ENCODE measurements around the gene NME3.

Gene NME3

DNA sequence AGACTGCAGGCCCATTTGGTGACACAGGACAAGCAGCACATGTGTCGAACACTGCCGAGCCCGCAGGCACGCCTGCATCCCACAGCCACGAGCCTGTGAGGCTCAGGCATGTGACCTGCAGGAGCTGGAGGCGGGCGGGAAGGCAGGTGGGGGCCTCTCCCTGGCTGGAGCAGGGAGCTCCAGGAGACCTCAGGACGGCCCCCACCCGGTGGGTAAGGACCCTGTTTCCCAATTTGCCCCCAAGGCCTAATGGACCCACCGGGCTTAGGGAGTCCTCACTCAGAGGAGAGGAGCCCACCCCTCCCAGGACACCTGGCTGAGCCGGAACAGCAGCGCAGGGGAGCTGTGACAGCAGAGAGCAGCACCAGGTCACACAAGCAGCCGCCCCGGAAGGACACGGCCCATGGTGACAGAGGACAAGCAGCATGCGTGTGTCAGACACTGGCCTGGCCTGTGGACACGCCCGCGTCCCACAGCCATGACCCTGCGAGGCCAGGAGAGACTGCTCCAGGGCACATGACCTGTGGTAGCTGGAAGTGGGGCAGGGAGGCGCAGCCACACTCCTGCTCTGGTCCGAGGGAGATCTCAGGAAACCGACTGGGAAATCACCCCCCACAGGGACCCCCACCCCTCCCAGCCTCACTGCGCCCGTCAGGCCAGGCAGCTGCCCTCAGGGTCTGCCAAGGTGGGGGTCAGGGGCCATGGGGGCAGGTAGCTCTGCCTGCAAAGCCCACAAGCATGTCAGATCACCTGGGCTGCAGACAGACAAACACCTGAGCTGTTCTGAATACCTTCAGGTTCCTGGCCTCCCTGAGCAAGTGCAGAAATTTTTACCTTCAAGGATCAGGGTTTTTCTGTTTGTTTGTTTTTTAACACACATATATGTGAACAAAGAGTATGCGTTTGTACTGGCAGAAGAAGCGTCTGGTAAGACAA is 8.7 kb upstream of the NME3 start:
- no peak for DNase-seq

DNA sequence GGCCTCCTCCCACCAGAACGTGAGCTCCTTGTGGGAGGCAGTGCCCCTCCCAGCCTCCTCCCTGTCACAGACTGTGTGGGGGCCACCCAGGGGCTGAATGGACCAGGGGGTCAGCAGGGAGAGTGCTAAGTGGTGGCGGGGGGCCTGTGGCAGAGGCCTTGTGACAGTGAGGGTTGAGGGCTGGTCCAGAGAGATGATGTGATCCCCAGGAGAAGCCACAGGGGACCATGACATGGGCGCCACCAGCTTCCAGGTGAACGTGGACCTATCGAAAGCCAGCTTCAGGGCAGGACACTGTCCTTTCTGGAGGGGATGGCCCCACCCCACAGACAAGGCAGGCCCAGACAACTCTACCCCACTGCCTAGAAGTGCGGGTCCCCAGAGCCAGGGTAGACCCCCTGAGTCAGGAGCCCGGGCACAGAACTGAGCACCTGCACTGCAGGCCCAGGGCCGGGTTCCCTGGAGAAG is 7.9 kb upstream of the NME3 start:
- DNase-seq, result no peak

DNA sequence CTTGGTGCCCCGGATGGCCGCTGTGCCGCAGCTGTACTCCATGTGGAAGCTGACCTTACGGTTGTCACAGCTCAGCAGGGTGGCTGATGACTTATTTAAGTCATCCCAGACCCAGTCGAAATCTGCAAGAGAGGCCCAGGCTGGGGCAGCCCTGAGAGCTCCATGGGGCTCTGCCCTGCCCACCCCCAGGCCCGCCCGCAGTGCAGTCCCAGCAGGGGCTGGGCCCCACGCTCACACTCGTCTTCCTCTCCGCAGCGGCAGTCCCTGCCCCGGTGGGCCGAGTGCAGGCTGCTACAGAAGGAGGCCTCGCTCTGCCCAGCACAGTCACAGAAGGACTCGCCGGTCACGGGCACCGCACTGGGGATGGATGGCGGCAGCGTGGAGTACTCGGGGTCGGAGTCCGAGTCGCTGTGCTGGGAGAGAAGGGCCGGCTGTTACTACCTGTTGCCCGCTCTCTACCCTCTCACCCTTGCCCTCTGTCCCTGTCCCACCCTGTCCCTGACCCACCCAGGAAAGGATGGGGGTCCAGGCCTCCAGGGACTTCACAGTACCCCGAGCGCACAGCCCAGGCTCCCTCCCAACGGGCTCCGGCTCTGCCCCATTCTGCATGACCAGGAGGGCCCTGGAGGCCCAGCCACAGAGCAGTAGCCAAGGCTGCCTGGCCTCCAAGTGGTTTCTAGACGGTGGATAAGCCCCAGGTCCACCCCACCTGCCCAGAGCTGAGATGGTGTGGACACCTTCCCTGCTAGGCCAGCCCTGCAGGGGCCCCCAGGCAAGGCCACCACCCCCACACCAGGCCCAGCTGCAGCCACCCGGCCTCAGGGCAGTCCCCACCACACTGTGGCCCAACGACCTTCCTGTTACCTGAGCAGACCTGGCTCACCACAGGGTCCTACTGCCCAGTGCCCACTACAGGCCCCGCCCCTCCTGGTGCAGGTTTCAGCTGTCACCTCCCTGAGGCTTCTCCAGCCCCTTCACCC is 7.1 kb upstream of the NME3 start:
- no peak for DNase-seq

DNA sequence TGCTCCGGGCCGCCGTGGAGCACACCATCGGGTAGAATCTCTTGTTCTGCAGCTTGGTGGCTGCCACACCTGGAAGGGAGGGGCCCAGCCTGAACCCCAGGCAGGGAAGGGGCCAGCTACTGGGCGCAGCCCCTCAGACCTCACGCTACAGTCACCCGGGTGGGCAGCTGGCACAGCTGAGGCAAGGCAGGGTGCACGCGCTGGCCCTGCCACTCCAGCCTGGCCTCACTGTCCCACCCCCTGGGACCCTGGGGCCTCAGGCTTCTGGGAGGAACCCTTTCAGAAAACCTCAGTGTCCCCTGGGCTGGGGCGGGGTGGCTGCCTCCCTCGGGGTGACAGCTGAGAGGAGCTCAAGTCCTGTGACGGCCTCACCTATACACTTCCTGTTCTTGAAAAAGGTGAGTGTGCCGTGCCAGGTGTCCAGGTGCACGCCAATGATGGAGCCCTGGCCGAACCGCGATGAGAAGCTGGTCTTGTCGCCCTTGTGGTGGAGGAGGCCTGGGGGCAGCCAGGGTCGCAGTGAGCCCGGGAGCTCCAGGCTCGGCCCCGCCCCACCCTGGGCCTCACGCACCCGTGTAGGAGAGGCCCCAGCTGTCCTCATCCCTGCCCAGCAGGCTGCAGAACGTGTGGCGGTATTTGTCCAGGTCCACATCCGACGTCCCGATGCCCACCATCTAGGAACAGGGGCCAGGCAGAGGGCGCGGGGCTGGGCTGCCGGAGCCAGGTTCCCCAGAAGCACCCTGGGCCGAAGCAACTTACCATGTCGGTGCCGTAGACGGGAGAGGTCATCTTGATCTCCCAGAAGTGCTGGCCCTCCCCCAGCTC is 6.2 kb upstream of the NME3 start:
- no peak for DNase-seq

DNA sequence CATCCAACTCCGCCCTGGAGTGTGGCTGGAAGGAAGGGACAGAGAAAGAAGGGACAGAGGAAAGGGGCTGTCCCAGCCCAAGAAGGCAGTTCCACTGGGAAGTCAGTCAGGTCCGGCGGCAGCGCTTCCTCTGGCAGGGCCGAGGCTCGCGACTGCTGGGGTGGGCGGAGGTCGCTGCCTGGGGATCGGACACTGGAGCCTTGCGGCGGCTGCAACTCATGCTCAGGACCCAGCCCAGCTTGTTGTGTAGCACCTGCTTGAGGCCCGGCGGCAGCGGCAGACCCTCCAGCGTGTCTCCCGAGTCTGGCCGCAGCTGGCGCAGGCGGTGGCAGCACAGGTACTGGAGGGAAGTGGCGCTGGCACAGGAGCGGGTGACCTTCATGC is 5.6 kb upstream of the NME3 start:
- no peak for DNase-seq

DNA sequence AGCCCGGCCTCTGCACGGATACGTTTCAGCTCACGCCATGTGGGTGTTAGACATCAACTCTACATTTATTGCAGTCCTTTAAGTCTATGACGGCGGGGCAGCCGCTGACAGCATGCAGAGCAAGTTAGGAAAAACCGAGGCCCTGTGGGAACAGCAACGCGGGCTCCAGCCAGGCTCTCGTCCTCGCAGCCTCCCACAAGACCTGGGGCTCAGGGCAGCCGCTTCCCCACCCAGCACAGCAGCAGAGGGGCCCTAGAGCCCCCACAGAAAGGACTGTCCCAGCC is 5.3 kb upstream of the NME3 start:
- DNase-seq, result no peak

DNA sequence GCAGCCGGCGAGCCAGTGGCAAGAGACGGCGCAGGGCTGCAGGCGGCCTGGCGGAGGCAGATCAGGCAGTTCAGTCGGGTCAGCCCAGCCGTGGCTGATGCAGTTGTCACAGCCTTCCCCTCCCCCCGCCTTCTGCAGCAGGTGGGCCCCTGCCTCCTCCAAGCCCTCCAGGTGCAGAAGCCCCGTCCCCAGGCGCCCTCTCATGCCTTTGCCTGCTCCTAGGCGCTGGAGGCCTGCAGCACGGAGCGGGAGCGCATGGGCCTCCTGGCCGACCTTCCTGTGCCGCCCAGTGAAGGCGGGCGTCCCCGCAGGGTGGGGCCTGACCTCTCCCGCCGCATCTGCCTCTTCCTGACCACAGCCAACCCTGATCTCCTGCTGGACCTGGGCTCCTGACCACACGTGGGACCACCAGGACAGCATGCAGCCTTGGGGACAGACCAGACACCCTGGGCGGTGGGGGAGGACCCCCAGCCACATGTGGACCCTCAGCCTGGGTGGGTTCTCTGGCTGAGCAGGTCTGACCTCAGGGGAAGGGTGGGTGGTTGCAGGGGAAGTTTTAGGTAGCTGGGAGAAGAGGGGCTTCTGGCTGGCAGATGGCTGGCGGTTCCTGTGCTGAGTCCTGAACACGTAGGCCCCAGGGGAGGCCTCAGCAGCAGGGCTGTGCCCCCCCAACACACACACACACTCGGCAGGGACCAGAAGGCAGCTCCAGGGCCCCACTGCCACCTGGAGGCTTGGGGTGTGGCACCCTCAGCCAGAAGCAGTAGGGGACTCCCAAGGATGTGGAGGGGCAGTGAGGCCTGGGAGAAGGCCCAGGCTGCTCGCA is 4.7 kb upstream of the NME3 start:
- no peak for DNase-seq

DNA sequence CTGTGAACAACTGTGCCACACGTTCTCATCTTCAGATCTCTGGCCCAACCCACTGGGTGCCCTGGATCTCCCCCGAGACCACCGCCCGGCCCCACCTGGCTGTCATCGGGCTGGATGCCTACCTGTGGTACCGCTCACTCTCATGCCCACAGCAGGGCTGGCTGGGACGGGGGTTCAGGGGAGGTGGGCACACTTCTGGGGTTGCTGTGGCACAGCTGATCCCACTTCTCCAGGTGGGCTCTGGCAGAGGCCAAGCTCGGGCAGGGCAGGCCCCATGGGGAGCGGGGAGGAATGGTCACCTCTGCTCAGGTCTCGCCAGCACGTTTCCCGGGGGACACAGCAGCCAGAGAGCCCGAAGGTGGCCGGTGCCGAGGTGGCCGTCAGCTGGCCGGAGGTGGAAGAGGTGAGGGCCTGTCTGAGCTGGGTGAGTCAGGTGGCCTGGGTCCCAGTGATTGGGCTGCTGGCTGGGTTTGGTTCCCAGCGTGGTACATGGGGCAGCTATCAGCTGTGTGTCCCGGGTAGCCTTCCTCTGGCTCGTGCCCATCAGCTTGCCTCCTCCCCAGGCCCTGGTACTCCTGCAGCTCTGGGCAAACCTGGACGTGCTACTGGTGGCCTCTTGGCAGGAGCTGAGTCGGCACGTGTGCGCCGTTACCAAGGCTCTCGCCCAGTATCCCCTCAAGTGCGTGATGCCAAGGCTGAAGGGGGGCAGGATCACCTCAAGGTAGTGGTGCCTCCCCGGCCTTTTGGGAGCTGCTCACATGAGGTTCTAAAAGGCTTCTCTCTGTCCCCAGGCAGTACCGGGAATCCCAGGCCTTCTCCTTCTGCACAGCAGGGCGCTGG is 3.9 kb upstream of the NME3 start:
- DNase-seq, result no peak

DNA sequence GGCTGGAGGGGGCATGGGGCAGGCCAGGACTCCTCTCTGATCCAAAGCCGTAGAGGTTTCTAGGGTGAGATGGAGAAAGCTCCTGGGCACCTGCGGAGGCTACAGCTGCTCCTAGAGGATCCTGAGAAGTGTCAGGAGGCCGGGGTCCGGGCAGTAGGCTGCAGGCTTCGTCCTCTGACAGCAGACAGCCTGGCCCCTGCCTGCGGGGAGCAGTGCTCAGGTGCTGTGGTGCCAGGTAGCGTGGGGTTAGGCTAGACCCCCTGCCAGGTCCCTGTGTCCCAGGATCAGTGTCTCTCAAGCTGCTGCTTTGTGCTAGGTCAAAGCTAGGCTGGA is 3.1 kb upstream of the NME3 start:
- no peak for DNase-seq

DNA sequence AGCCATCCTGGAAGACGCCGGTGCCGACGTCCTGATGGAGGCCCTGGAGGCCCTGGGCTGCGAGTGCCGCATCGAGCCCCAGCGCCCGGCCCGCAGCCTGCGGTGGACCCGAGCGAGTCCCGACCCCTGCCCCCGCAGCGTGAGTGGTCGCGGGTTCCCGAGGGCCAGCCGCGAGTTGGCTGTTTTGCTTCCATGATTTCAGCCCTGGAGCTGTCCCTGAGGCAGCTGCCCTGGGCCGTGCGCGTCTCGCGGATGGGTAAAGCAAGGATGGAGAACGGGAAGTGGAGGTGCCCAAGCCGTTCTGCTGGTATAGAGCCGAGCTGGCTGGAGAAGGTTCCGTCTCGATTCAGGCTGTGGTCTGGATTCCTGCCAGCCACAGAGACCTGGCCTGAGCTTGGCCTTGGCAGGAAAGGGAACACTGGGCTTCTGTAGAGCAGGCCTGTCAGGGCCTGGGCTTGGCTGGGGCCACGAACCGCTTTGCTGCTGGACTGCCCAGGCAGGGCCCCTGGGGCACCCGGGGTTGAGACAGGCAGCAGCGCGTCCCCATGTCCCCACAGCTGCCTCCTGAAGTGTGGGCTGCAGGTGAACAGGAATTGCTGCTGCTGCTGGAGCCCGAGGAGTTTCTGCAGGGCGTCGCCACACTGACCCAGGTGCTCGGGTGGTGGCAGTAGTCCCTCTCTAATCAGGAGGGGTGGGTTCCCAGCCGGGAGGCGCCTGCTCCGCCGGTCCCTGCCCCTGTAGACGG is 2.5 kb upstream of the NME3 start:
- DNase-seq, result peak in 1 of 2 donors; percentile 60

DNA sequence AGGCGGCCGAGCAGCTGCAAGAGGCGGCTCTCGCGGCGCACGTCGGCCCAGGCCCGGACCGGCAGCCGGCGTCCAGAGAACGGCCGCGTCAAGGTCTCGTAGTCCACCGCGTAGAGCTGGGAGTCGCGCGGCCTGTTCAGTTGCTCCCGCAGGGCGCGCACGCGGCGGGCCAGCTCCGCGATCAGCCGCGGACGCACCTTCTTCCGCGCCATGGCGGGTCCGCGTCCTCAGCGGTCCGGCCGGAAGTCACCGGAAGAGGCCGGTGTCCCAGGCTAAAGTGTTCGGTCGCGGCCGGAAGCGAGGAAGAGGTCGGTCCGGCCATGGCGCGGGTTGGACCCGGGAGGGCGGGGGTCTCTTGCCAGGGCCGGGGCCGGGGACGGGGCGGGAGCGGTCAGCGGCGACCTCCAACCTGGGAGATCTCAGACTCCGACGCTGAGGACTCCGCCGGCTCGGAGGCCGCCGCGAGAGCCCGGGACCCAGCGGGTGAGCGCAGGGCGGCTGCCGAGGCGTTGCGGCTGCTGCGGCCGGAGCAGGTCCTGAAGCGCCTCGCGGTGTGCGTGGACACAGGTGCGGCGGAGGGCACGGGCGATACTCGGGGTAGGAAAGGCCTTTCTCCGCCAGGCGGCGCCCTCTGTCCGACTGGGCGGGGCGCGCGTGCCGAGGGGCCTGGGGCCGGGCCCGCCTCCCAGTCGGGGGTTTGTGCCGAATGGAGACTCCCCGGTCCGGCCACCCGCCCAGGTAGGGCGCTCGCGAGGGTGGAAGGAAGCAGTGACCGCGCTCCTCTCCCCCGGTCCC is 1.8 kb upstream of the NME3 start, which contains the start of gene MRPS34:
MRPS34 (minus strand) TSS at position 227 of the 795 bp plus-strand sequence; CDS start at position 212, 15 bp downstream.
- peak; percentile 44 to 57 for DNase-seq

DNA sequence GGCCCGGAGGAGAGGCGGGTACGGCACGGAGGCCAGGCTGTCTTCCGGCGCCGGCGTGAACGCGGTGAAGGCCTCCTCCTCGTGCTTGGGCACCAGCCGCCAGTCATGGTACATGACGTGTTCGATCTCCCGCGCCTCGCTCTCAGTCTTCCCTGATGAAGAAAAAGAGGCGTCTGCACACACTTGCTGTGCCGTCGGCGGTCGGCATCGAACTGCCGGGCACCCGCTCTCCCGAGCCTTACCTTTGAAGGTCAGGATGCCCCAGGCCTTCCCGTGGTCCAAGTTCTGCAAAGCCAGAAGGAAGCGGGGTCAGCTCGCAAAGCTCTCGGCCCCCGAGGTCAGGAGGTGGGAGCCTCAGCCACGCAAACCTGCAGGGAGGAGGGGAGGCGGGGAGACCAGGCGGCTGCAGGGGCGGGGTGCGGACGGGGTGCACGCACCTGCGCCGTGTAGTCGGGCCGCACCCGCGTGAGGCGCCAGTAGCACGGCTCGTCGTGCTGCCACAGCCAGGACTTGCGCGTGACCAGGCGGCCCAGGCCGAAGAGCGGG is 1.1 kb upstream of the NME3 start, which contains the start of gene EME2:
EME2 (plus strand) TSS at position 449 of the 546 bp plus-strand sequence. CDS start 418 bp downstream, outside the sequence.
- DNase-seq, result no peak

DNA sequence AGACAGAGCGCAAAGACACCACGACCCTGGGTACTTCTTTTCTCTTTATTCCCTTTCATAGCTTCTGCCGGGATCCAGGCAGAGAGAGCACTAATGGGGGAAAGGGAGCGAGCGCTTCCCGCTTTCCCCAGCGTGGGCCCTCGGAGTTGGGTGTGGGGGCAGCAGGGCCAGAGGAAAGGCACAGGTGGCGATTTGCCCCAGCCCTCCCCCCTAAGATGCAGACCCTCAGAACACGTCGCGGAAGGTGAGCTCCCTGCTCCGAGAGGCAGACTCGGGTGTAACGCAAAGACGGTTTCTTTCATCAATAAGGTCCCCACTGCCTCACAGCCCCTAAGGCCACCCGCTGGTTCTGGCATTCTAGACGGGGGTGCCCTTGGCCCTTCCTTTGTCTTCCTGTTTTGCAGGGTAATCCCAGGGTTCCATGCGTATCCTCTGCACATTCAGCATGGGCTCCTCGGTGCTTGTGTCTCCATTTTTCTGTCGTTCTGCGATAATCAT is 570 bp upstream of the NME3 start:
- DNase-seq, result no peak

DNA sequence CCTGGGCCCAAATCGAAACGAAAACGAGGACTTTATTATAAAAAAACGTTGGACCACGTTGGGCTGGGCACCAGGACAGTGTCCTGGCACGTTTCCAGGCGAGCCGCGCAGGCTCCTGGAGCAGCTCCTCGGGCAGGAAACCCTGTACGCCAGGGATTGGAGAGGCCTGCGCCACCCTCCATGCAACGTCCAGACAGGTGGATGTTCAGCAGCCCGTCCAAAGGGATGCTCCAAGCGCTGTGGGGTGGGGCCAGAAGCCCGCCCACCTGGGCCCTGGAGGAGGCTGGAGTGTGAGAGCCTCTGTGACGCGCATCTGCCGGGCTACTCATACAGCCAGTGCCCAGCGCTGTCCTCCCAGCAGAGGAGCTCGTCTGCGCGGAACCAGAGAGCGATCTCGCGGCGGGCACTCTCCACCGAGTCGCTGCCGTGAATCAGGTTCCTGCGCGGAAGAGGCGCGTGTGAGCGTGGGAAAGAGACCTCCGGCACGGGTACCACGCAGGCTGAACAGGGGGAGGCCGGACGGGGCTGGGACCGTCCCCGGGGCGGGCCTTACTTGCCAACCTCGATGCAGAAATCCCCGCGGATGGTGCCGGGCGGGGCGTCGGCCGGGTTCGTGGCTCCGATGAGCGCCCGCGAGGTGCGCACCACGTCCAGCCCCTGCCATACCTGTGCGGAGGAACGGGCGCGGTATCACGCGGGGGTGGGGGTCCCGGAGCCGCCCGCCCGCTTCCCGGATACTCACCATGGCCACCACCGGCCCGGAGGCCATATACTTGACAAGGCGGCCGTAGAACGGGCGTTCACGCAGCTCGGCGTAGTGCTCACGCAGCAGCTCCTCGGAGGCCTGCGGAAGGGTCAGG is 785 bp downstream of the NME3 start:
- no peak for DNase-seq

DNA sequence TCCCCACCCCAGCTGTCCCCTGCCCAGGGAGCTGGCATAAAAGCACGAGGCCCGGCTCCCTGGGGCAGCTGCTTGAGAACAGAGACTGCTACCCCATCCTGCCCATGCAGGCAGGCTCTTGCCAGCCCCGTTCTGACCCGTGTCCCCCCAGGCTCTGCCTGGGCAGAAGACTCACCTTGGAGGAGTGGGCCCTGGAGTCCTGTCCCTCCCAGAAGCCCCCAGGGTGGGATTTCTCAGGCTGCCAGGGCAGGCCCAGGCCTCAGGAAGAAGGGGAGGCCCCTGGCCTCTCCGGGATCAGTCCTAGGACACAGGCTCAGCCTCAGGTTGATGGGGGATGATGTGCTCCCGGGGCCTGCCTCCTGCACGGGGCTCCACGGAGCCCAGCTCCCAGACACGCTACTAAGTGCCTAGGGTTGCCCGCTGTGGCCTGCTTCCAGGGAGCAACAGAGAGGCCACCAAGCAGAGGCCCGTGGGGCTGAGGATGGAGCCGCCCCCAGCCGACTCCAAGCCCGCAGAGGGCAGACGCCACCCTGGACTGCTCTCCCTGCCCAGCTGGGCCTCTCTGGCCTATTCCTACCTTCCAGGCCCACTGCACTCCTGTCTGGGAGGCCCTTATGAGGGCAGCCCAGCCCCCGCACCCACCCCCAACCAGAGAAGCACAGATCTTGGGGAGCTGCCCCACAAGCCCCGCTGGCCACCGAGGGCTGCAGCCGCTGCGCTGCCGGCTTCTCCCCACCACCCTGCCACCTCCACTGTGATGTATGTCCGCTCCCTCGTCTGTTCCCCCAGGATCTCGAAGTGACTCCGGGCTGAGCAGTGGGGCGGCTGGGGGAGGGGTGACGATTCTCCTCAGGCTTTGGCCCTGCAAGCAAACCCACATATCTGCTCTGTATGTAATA is 1.7 kb downstream of the NME3 start:
- no peak for DNase-seq

DNA sequence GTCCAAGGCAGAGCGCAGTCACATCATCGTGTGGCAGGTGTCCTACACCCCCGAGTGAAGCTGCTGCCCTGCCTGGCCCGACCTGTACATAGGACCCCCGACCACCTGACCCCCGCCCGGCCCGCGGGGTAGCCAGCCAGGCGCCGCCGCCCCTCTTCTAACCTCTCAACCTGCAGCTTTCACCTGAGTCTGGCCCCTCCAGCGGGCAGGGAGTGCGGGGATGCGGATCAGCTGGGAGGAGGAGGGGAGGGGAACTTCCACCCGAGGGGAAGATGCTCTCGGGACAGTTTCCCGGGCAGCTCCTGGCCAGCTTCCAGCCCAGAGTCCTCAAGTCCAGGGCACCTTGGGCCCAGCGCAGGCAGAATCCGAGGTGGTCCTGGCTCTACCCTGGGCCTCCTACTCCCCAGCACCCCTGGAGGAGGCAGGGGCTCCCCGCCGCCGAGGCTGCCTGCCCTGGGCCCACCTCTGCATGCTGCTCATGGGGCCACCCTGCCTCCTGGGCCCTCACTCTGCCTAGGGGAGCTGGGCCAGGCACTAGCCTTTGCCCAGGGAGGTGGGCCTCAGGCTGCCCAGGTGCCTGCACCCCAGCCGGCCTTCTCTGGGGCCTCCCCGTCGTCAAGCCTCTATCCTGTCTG is 2.5 kb downstream of the NME3 start:
- DNase-seq, result no peak

Data from bone marrow (tissue), 2 donors.